PC-3 (cell line): ENCODE results near the gene CCSER1.

Source experiments
- EZH2phosphoT487 ChIP-seq: fragments of 300-600 bp; sonication (generic); IDR thresholded peaks from 2 replicates; pipeline ENCODE4 v1.6.1; 2018; ENCODE audit warnings: mild to moderate bottlenecking, antibody characterized with exemption, low read length, borderline replicate concordance
- TF ChIP-seq, protein P1 (sequence below): fragments of 300-600 bp; sonication (generic); conservative IDR thresholded peaks from 2 replicates; pipeline ENCODE4 v1.5.1; 2017; ENCODE audit warnings: antibody characterized with exemption, low read depth, mild to moderate bottlenecking, low read length

DNA sequence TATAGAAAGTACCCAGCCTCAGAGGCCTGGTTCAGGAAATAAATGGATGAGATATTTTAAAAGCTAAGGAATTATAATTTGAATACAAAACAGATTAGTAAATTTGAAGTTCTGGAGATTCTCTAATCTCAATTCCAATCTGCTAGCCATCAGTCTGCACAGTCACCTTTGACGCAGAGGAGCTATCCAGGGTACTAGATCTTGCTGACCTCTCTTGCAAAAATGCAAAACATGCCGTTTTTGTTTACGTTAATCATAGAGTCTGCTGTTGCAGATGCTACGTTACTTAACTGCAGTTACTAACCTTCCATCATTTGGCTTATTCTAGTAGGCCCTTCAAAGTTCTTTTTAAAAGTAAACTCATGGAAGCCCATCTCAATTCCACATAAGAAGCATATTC, 10.4 kb downstream of the CCSER1 start:
- TF ChIP-seq EZH2phosphoT487, result no peak
- TF ChIP-seq, protein P1, sequence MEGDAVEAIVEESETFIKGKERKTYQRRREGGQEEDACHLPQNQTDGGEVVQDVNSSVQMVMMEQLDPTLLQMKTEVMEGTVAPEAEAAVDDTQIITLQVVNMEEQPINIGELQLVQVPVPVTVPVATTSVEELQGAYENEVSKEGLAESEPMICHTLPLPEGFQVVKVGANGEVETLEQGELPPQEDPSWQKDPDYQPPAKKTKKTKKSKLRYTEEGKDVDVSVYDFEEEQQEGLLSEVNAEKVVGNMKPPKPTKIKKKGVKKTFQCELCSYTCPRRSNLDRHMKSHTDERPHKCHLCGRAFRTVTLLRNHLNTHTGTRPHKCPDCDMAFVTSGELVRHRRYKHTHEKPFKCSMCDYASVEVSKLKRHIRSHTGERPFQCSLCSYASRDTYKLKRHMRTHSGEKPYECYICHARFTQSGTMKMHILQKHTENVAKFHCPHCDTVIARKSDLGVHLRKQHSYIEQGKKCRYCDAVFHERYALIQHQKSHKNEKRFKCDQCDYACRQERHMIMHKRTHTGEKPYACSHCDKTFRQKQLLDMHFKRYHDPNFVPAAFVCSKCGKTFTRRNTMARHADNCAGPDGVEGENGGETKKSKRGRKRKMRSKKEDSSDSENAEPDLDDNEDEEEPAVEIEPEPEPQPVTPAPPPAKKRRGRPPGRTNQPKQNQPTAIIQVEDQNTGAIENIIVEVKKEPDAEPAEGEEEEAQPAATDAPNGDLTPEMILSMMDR, result no peak
